Muscle layer of duodenum (tissue), 2 donors: ENCODE results near the gene RRAS2.

ENCODE experiments used
- H3K27ac ChIP-seq: one replicate; pipeline ENCODE4 v1.7.0; 2013; ENCODE audit warnings: mild to moderate bottlenecking, low read length
- H3K27me3 ChIP-seq: one replicate; pipeline ENCODE4 v1.7.0; 2013; ENCODE audit warnings: low read depth, mild to moderate bottlenecking, control low read depth, low read length
- H3K36me3 ChIP-seq, 2 donors: one replicate each; pipeline ENCODE4 v1.7.0; 2013; ENCODE audit warnings: low read length in 2 of 2, control low read depth in 1 of 2, mild to moderate bottlenecking in 1 of 2; ENCODE audit not compliant: insufficient read depth in 2 of 2, control insufficient read depth in 1 of 2
- H3K4me1 ChIP-seq, 2 donors: one replicate each; pipeline ENCODE4 v1.7.0; 2013; ENCODE audit warnings: low read length in 2 of 2, mild to moderate bottlenecking in 2 of 2, control low read depth in 1 of 2, moderate library complexity in 1 of 2; ENCODE audit not compliant: insufficient read depth in 2 of 2, control insufficient read depth in 1 of 2
- H3K4me3 ChIP-seq, 2 donors: one replicate each; pipeline ENCODE4 v1.7.0; 2013; ENCODE audit warnings: low read length in 2 of 2, low read depth in 1 of 2, mild to moderate bottlenecking in 1 of 2
- H3K9me3 ChIP-seq, 2 donors: one replicate each; pipeline ENCODE4 v1.7.0; 2013; ENCODE audit warnings: low read length in 2 of 2, control low read depth in 1 of 2, mild to moderate bottlenecking in 1 of 2; ENCODE audit not compliant: control insufficient read depth in 1 of 2
- donor health status: healthy.

The RRAS2 gene

GRCh38 chr11:14315130-14315529 lies 43.9 kb downstream of the RRAS2 start:
- H3K4me3 ChIP-seq: no peak overlapping the region
- no peaks in the 10 kb centered on the region for H3K27me3 ChIP-seq
- no peaks in the 10 kb centered on the region for H3K9me3 ChIP-seq
- H3K27ac ChIP-seq: no peak overlapping the region
- H3K4me1 ChIP-seq: peaks cover 0 to 22% of the 10 kb centered on the region in 2 donors
- no peaks in the 10 kb centered on the region for H3K36me3 ChIP-seq

GRCh38 chr11:14314127-14314526 lies 44.9 kb downstream of the RRAS2 start:
- Histone ChIP-seq H3K27ac (no peak overlapping the region), H3K36me3 (no peaks in the 10 kb centered on the region), H3K4me3 (no peak overlapping the region), H3K9me3 (no peaks in the 10 kb centered on the region), H3K4me1 (peaks cover 0 to 22% of the 10 kb centered on the region in 2 donors), H3K27me3 (no peaks in the 10 kb centered on the region)

GRCh38 chr11:14312736-14313438 lies 46.1 kb downstream of the RRAS2 start:
- Histone ChIP-seq H3K36me3 (no peaks in the 10 kb centered on the region), H3K4me1 (peaks cover 0 to 13% of the 10 kb centered on the region in 2 donors), H3K4me3 (no peak overlapping the region), H3K9me3 (no peaks in the 10 kb centered on the region), H3K27ac (no peak overlapping the region), H3K27me3 (no peaks in the 10 kb centered on the region)

GRCh38 chr11:14310679-14311078 lies 48.3 kb downstream of the RRAS2 start:
- no peaks in the 10 kb centered on the region for H3K27me3 ChIP-seq
- H3K4me3 ChIP-seq: no peak overlapping the region
- H3K9me3 ChIP-seq: no peaks in the 10 kb centered on the region
- H3K4me1 ChIP-seq: peaks cover 0 to 13% of the 10 kb centered on the region in 2 donors
- H3K27ac ChIP-seq: no peak overlapping the region
- H3K36me3 ChIP-seq: no peaks in the 10 kb centered on the region

- Histone ChIP-seq H3K36me3 (no peaks in the 10 kb centered on the region), H3K27ac (no peak overlapping the region), H3K9me3 (no peaks in the 10 kb centered on the region), H3K4me3 (no peak overlapping the region), H3K4me1 (peaks cover 0 to 13% of the 10 kb centered on the region in 2 donors), H3K27me3 (no peaks in the 10 kb centered on the region)
Observed at GRCh38 chr11:14309425-14310192, 49.4 kb downstream of the RRAS2 start.

- no peaks in the 10 kb centered on the region for H3K36me3 ChIP-seq
- H3K9me3 ChIP-seq: no peaks in the 10 kb centered on the region
- no peak overlapping the region for H3K27ac ChIP-seq
- H3K27me3 ChIP-seq: no peaks in the 10 kb centered on the region
- peaks cover 0 to 12% of the 10 kb centered on the region in 2 donors for H3K4me1 ChIP-seq
- H3K4me3 ChIP-seq: no peak overlapping the region
Observed at GRCh38 chr11:14308897-14309387, 50.0 kb downstream of the RRAS2 start.

- no peaks in the 10 kb centered on the region for H3K9me3 ChIP-seq
- H3K4me3 ChIP-seq: no peak overlapping the region
- no peaks in the 10 kb centered on the region for H3K27me3 ChIP-seq
- H3K36me3 ChIP-seq: no peaks in the 10 kb centered on the region
- H3K4me1 ChIP-seq: peaks cover 0 to 5% of the 10 kb centered on the region in 2 donors
- no peak overlapping the region for H3K27ac ChIP-seq
Observed at GRCh38 chr11:14308114-14308896, 50.7 kb downstream of the RRAS2 start.

GRCh38 chr11:14306481-14306880 lies 52.5 kb downstream of the RRAS2 start:
- no peaks in the 10 kb centered on the region for H3K4me1 ChIP-seq
- no peaks in the 10 kb centered on the region for H3K27me3 ChIP-seq
- H3K4me3 ChIP-seq: no peak overlapping the region
- no peaks in the 10 kb centered on the region for H3K9me3 ChIP-seq
- H3K27ac ChIP-seq: no peak overlapping the region
- no peaks in the 10 kb centered on the region for H3K36me3 ChIP-seq

GRCh38 chr11:14305649-14306048 lies 53.3 kb downstream of the RRAS2 start:
- no peaks in the 10 kb centered on the region for H3K4me1 ChIP-seq

GRCh38 chr11:14304601-14305000 lies 54.4 kb downstream of the RRAS2 start:
- no peak overlapping the region for H3K27ac ChIP-seq

More at GRCh38 chr11:14305649-14306048, 53.3 kb downstream of the RRAS2 start:
- no peaks in the 10 kb centered on the region for H3K36me3 ChIP-seq
- no peaks in the 10 kb centered on the region for H3K9me3 ChIP-seq
- no peaks in the 10 kb centered on the region for H3K27me3 ChIP-seq
- no peak overlapping the region for H3K4me3 ChIP-seq
- H3K27ac ChIP-seq: no peak overlapping the region

More at GRCh38 chr11:14304601-14305000, 54.4 kb downstream of the RRAS2 start:
- Histone ChIP-seq H3K27me3 (no peaks in the 10 kb centered on the region), H3K4me3 (no peak overlapping the region), H3K4me1 (no peaks in the 10 kb centered on the region), H3K36me3 (no peaks in the 10 kb centered on the region), H3K9me3 (no peaks in the 10 kb centered on the region)
